BLaER1 treated with 17β-estradiol and CSF1 and Interleukin-3, amounts not matched to agents 10 nM and 100 nM (cell line): ENCODE data around the gene ST8SIA2.
A peak's percentile ranks its signal among the peaks of the same experiment; 100 is the strongest.

Source experiments
- H3K27ac ChIP-seq, 11 experiments: shearing (Covaris generic); formaldehyde crosslinking; 2 replicates each; pipeline ENCODE4 v1.8.1; 2022
- H3K27me3 ChIP-seq, 11 experiments: shearing (Covaris generic); formaldehyde crosslinking; 2 replicates each; pipeline ENCODE4 v1.8.1; 2022
- H3K36me3 ChIP-seq, 11 experiments: shearing (Covaris generic); formaldehyde crosslinking; 2 replicates each; pipeline ENCODE4 v1.8.1; 2022
- H3K4me1 ChIP-seq, 10 experiments: shearing (Covaris generic); formaldehyde crosslinking; 2 replicates each; pipeline ENCODE4 v1.8.1; 2022
- H3K4me2 ChIP-seq, 11 experiments: shearing (Covaris generic); formaldehyde crosslinking; 2 replicates each; pipeline ENCODE4 v1.8.1; 2022
- H3K4me3 ChIP-seq, 10 experiments: shearing (Covaris generic); formaldehyde crosslinking; 2 replicates each; pipeline ENCODE4 v1.8.1; 2022
- H3K9ac ChIP-seq, 11 experiments: shearing (Covaris generic); formaldehyde crosslinking; 2 replicates each; pipeline ENCODE4 v1.8.1; 2022
- H3K9me3 ChIP-seq, 11 experiments: shearing (Covaris generic); formaldehyde crosslinking; replicated peaks in 1 of 11; 2 replicates each; pipeline ENCODE4 v1.8.1; 2022
- H4K20me1 ChIP-seq, 11 experiments: shearing (Covaris generic); formaldehyde crosslinking; 2 replicates each; pipeline ENCODE4 v1.8.1; 2022
- Cebpa-rat ChIP-seq, 11 experiments: shearing (Covaris generic); IDR thresholded peaks; 2 replicates each; pipeline ENCODE4 v1.8.1; 2022

The ST8SIA2 gene, protein sequence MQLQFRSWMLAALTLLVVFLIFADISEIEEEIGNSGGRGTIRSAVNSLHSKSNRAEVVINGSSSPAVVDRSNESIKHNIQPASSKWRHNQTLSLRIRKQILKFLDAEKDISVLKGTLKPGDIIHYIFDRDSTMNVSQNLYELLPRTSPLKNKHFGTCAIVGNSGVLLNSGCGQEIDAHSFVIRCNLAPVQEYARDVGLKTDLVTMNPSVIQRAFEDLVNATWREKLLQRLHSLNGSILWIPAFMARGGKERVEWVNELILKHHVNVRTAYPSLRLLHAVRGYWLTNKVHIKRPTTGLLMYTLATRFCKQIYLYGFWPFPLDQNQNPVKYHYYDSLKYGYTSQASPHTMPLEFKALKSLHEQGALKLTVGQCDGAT

DNA sequence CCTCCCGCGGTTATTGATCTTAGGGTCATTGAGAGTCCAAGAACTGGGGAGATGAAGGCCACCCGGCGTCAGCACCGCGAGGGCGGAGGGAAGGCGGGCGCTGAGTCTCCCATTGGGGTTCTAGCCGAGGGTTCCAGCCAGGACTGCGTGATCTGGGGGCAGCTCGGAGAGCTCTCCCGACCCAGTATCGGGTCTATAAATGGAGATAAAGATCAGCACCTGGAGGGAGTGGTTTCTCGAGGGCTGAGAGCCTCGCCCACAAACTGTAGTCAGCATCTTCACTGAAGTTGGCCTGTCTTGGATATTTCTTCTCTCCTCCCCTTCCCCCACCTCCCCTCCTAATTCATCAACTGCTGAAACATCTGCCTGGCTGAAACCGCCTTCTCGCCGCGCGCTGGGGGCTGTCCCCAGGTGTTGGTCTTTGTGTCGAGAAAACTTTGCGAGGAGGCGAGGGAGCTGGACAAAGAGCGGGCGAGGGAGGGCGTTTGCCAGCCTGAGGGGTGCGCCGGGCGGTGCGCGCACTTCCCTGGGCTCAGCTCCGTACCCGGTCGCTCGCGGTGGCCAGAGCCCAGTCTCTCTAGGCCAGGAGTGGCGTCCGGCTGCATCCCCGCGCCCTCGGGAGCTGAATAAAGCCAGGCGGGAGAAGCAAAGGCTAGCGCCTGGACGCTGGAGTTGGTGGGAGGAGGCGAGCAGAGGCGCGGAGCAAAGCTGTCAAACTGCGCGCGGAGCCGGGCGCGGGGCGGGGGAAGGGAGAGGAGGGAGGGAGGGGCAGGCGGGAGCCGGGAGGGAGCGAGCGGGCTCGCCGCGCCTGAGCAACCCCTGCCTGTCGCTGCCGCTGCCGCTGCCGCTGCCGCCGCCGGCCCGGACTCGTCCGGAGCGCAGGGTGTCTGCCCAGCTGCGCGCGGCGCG lies at the start of gene ST8SIA2:
Gene ST8SIA2, plus strand, starts transcription at position 811 of the 909 bp plus-strand sequence. CDS start 184 bp downstream, outside the sequence.
- Histone ChIP-seq H3K9ac (peak within 1 kb of the TSS; percentile 48 to 93 (median 77); a peak in 21 of 22 replicates), H3K9me3 (no peaks in the 10 kb centered on the region), H3K4me1 (peaks cover 28 to 42% (median 38%) of the 10 kb centered on the region in 10 experiments), H4K20me1 (0 out of 22 replicates have a peak, but pooled peaks cover 0 to 13% (median 0%) of the 10 kb centered on the region in 11 experiments), H3K27ac (peak within 1 kb of the TSS in 9 of 11 experiments; percentile 41 to 87 (median 76); a peak in 18 of 22 replicates), H3K36me3 (peaks cover 0 to 4% (median 0%) of the 10 kb centered on the region in 11 experiments; a peak in 2 of 22 replicates), H3K4me3 (peak within 1 kb of the TSS; percentile 61 to 93 (median 75)), H3K27me3 (peaks cover 17 to 46% (median 18%) of the 10 kb centered on the region in 11 experiments), H3K4me2 (peak within 1 kb of the TSS; percentile 87 to 98 (median 96))
- no peak for TF ChIP-seq Cebpa-rat (IDR thresholded peaks at IDR 0.05)

DNA sequence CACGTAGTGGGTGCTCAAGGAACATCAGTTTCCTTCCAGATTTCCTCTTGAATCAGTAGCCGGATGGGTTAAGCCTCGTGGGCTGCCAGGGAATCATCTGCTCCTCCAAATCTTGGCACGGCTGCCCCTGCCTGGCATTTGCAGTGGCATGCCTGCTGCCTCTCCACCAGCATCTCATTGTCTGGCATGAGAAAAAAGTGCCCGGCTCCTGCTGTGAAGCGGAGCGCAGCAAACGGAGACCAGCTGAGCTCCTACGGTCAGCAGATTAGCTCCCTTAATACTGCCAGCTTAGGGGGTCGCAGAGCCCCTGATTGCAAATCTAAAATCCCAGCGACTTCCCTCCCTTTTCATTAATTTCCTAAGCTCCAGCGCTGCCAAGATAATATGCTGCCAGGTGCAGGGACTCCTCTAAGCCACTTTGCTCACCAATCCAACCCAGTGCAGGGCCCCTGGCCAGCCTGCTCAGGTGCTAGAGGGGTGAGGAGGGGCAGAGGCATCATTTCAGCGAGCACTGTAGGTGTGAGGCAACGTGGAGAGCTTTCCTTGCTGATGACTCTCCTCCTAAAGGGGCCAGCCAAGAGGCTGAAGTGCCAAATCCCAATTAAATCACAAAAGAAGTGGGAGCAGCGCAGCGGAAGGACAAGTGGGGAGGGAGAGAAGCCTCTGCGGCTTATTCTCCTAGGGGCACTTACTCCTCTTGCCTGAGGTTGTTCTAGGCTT lies 49.6 kb upstream of the ST8SIA2 start:
- no peaks in the 10 kb centered on the region for H3K27me3 ChIP-seq
- H3K4me3 ChIP-seq = no peak overlapping the region
- no peak for TF ChIP-seq Cebpa-rat (IDR thresholded peaks at IDR 0.05)
- no peak overlapping the region for H3K4me2 ChIP-seq
- H3K9me3 ChIP-seq = peaks cover 0 to 7% (median 3%) of the 10 kb centered on the region in 11 experiments; a peak in 8 of 22 replicates
- no peaks in the 10 kb centered on the region for H3K36me3 ChIP-seq
- H4K20me1 ChIP-seq = no peaks in the 10 kb centered on the region
- H3K9ac ChIP-seq = no peak overlapping the region
- H3K27ac ChIP-seq = no peak overlapping the region
- H3K4me1 ChIP-seq = 0 out of 20 replicates have a peak, but pooled peaks cover 0 to under 1% (median 0%) of the 10 kb centered on the region in 10 experiments

DNA sequence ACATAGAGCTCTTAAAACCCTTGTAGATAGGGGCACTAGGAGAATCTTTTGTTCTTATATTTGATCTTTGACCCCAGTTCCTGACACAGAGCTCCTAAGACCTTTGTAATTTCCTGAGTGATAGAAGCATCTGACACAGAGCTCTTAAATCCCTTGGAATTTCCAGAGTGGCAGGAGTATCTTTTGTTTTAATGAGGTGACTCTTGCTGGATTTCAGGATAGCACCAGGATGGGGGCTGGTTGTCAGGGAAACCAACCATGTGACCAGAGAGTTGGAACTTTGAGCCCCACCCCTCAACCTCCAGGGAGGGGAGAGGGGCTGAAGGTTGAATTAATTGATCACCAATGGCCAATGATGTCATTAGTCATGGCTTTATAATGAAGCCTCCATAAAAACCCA lies 47.6 kb upstream of the ST8SIA2 start:
- Histone ChIP-seq H3K9me3 (peaks cover 0 to 14% (median 6%) of the 10 kb centered on the region in 11 experiments; a peak in 8 of 22 replicates), H3K36me3 (no peaks in the 10 kb centered on the region), H3K4me1 (no peaks in the 10 kb centered on the region), H3K27me3 (no peaks in the 10 kb centered on the region), H3K9ac (no peak overlapping the region), H3K4me2 (no peak overlapping the region), H4K20me1 (no peaks in the 10 kb centered on the region), H3K27ac (no peak overlapping the region), H3K4me3 (no peak overlapping the region)
- TF ChIP-seq Cebpa-rat (IDR thresholded peaks at IDR 0.05) = no peak

DNA sequence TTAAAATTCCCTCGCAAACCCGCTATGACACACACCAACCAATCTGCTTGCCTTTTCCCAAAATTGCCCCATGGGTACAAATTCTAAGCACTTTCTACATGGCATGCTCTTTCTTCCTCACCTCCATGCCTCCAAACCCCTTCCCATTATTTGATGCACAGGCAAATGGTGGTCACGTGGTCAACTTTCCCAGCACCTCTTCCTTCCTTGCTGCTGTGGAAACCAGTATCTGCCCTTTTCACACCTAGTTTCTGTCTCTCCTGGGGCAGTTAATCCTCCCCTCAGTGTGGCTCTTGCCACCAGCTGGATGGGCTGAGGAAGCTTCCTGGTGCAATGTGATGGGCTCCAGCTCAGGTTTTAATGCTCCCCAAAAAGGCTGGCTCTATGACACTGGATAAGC lies 38.4 kb upstream of the ST8SIA2 start:
- Histone ChIP-seq H3K4me1 (peaks cover 6 to 9% (median 8%) of the 10 kb centered on the region in 10 experiments; a peak in 16 of 20 replicates), H3K27ac (no peak overlapping the region), H3K36me3 (no peaks in the 10 kb centered on the region), H3K4me3 (no peak overlapping the region), H3K4me2 (no peak overlapping the region), H4K20me1 (no peaks in the 10 kb centered on the region), H3K27me3 (no peaks in the 10 kb centered on the region), H3K9me3 (peaks cover 0 to 8% (median 0%) of the 10 kb centered on the region in 11 experiments; a peak in 1 of 22 replicates), H3K9ac (no peak overlapping the region)
- no peak for TF ChIP-seq Cebpa-rat (IDR thresholded peaks at IDR 0.05)

DNA sequence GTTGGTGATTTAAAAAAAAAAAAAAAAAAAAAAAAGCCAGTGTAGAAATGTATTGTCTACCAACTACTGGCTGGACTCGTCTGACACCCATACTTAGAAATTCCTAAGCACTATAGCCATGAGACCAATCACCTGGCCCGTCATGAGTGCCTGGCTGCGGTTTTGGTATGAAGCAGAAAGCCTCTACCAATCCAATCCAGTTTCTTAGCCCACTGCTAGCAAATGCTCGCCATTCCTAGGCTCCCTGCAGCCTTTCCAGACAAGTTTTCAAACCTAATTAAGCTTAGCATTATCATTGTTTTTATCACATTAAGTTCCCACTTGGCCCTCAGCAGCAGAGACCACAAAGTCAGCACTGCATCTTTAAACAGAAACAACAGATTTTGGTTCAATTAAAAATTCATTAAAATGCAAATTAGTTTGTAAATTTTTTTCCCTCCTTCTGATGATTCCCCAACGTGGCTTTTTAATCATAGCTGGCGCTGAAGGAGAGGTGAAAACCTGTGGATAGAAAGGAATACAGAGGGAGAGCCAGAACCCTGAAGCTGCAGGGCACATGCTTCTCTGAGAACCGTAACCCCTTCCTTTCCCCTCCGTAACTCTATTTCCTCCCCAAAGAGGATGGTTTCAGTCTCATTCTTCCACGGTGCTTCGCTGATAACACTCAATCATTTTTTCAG lies 32.2 kb upstream of the ST8SIA2 start:
- no peak overlapping the region for H3K4me3 ChIP-seq
- H3K27ac ChIP-seq = no peak overlapping the region
- no peak overlapping the region for H3K4me2 ChIP-seq
- peaks cover 0 to 7% (median 3%) of the 10 kb centered on the region in 11 experiments; a peak in 3 of 22 replicates for H3K9me3 ChIP-seq
- H3K36me3 ChIP-seq = no peaks in the 10 kb centered on the region
- no peak overlapping the region for H3K9ac ChIP-seq
- TF ChIP-seq Cebpa-rat (IDR thresholded peaks at IDR 0.05) = no peak
- peaks cover 3 to 24% (median 4%) of the 10 kb centered on the region in 10 experiments; a peak in 17 of 20 replicates for H3K4me1 ChIP-seq
- no peaks in the 10 kb centered on the region for H3K27me3 ChIP-seq
- no peaks in the 10 kb centered on the region for H4K20me1 ChIP-seq

GRCh38 chr15:92362001-92362350 lies 31.7 kb upstream of the ST8SIA2 start:
- Histone ChIP-seq H3K36me3 (no peaks in the 10 kb centered on the region), H3K4me1 (peaks cover 0 to 20% (median 0%) of the 10 kb centered on the region in 10 experiments; a peak in 4 of 20 replicates), H3K9me3 (peaks cover 0 to 7% (median 4%) of the 10 kb centered on the region in 11 experiments; a peak in 4 of 22 replicates), H3K4me2 (no peak overlapping the region), H4K20me1 (no peaks in the 10 kb centered on the region), H3K27ac (no peak overlapping the region), H3K9ac (no peak overlapping the region), H3K27me3 (no peaks in the 10 kb centered on the region), H3K4me3 (no peak overlapping the region)
- no peak for TF ChIP-seq Cebpa-rat (IDR thresholded peaks at IDR 0.05)

DNA sequence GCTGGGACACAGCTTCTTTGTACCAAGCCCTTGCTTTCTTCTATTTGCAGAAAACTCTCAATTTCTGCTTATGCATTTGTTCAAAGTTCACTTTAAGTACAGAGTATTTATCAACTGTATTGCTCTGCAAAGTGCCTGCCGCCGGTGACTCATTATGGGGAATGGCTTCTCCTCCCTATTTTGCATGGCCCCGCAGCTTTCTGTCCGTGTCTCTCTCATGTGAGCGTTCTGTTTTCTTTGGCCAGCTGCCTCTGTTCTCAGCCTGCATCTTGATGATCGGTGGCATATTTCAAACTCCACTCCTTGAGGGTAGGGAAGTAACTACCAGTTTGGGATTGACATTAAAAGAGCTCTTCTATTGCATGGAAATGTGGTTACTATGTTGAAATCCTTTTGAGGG lies 28.6 kb upstream of the ST8SIA2 start:
- Histone ChIP-seq H3K9me3 (peaks cover 0 to 6% (median 0%) of the 10 kb centered on the region in 11 experiments; a peak in 3 of 22 replicates), H3K9ac (no peak overlapping the region), H3K36me3 (no peaks in the 10 kb centered on the region), H3K4me3 (no peak overlapping the region), H3K4me2 (peak overlapping the region in 3 of 11 experiments; percentile 6 to 44 (median 9); a peak in 3 of 22 replicates), H3K4me1 (peaks cover 0 to 31% (median 8%) of the 10 kb centered on the region in 10 experiments; a peak in 10 of 20 replicates), H3K27ac (no peak overlapping the region), H3K27me3 (no peaks in the 10 kb centered on the region), H4K20me1 (no peaks in the 10 kb centered on the region)
- no peak for TF ChIP-seq Cebpa-rat (IDR thresholded peaks at IDR 0.05)

DNA sequence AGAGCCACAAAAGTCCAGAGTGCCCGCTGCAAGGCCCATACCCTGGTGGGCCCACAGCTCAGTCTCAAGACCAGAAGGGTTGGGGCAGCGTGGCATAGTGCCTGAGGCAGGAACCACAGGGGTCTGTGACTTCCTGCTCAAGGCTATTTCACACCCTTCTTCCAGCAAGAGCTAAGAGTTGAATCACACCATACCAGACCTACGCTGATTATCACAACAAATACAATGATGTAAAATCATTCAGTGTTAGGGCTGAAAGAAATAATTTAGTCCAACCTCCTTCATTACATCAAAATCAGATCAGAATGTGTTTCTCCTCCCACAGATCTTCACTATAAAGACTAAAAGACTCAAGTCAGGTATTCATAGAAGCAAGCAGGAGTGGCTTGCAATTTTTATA lies 27.8 kb upstream of the ST8SIA2 start:
- Histone ChIP-seq H3K4me1 (peaks cover 0 to 31% (median 8%) of the 10 kb centered on the region in 10 experiments; a peak in 10 of 20 replicates), H3K36me3 (no peaks in the 10 kb centered on the region), H4K20me1 (no peaks in the 10 kb centered on the region), H3K27me3 (no peaks in the 10 kb centered on the region), H3K27ac (no peak overlapping the region), H3K4me2 (peak overlapping the region in 2 of 11 experiments; percentile 9 to 44; a peak in 4 of 22 replicates), H3K9me3 (peaks cover 0 to 6% (median 0%) of the 10 kb centered on the region in 11 experiments; a peak in 3 of 22 replicates), H3K4me3 (no peak overlapping the region), H3K9ac (no peak overlapping the region)
- no peak for TF ChIP-seq Cebpa-rat (IDR thresholded peaks at IDR 0.05)
